IPS-NIHi7 (cell line): ENCODE results near the gene LPAR6.

Experiments
- DNase-seq: peaks from one replicate; pipeline ENCODE4 v3.0.0; 2012; ENCODE audit warnings: mixed read lengths; ENCODE audit errors: extremely low spot score

Gene LPAR6

GRCh38 chr13:48369988-48370387 is 42.9 kb downstream of the LPAR6 start:
- DNase-seq: no peak
